ENCODE results near the gene RYR2. TPM values are rescaled to one million over a fixed set of nuclear protein-coding genes. Genes with fewer than 3 reads are reported as not detected.

RYR2 gene
- total RNA-seq, 1 donor from 2014 or later: 0.19 TPM

DNA sequence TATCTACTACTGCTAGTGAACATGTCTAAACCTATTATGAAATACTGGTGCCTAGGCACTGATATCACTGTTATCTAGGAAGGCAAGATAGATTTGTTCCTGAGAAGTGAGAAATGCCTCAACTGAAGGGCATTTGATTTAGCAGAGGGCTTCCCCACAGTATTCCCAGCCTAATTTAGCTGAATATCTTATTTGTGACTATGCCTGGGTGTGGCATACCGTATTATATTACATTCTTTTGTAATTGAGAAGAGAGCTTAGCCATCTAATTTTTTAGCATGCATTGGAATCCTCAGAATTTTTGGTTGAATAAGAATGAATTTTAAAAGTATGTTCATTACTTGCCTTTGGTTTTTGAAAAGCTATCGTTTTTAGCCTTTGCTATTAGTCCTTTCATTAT is 749.6 kb downstream of the RYR2 start:
- no peaks in the 10 kb centered on the region for H3K36me3 Mint-ChIP-seq (ENCODE audit: insufficient read depth)
- H3K4me1 Mint-ChIP-seq (ENCODE audit: low read depth): peaks cover 9% of the 10 kb centered on the region
- no peak overlapping the region for H3K4me3 Mint-ChIP-seq (ENCODE audit: low read depth)
- H3K27me3 Mint-ChIP-seq: no peaks in the 10 kb centered on the region
- DNase-seq (ENCODE audit: low spot score, unreplicated experiment): no peak
- TF ChIP-seq, protein P1, sequence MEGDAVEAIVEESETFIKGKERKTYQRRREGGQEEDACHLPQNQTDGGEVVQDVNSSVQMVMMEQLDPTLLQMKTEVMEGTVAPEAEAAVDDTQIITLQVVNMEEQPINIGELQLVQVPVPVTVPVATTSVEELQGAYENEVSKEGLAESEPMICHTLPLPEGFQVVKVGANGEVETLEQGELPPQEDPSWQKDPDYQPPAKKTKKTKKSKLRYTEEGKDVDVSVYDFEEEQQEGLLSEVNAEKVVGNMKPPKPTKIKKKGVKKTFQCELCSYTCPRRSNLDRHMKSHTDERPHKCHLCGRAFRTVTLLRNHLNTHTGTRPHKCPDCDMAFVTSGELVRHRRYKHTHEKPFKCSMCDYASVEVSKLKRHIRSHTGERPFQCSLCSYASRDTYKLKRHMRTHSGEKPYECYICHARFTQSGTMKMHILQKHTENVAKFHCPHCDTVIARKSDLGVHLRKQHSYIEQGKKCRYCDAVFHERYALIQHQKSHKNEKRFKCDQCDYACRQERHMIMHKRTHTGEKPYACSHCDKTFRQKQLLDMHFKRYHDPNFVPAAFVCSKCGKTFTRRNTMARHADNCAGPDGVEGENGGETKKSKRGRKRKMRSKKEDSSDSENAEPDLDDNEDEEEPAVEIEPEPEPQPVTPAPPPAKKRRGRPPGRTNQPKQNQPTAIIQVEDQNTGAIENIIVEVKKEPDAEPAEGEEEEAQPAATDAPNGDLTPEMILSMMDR (IDR thresholded peaks at IDR 0.05; ENCODE audit: unreplicated experiment): no peak
- H3K27ac Mint-ChIP-seq: no peak overlapping the region
- no peaks in the 10 kb centered on the region for H3K9me3 Mint-ChIP-seq (ENCODE audit: low read depth)

DNA sequence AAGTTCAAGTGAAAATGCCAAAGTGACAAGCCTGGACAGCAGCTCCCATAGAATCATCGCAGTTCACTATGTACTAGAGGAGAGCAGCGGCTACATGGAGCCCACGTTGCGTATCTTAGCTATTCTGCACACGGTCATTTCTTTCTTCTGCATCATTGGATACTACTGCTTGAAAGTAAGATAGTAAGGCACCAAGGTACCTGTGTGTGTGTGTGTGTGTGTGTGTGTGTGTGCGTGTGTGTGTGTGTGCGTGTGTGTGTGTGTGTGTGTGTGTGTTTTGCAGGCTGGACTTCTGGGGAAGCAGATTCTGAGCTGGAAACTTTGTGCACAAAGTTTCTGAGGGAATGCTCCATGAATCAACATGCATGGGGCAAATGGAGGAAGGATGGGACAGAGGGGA is 750.2 kb downstream of the RYR2 start:
- DNase-seq (ENCODE audit: low spot score, unreplicated experiment): no peak
- Mint-ChIP-seq H3K27ac (no peak overlapping the region), H3K9me3 (ENCODE audit: low read depth) (no peaks in the 10 kb centered on the region), H3K4me3 (ENCODE audit: low read depth) (no peak overlapping the region), H3K27me3 (no peaks in the 10 kb centered on the region), H3K36me3 (ENCODE audit: insufficient read depth) (no peaks in the 10 kb centered on the region), H3K4me1 (ENCODE audit: low read depth) (peaks cover 9% of the 10 kb centered on the region)
- TF ChIP-seq, protein P1 (IDR thresholded peaks at IDR 0.05; ENCODE audit: unreplicated experiment): no peak

DNA sequence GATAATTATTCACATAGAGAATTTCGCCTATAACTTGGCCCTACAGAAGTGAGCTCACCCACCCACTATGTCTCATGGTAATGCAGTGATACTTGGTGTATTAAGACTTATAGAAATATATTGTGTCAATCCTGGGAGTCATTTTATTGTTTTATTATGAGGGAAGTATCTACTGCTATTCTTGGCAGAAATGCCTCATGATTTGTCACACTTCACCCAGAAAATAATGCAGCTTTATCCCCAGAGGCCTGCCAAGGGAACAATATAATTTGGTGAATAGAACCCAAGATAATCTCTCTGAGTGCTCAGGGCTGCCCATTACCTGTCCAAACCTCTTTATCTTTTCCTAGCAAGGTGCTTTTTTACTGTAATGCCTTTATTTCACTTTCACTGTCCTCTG is 750.7 kb downstream of the RYR2 start:
- TF ChIP-seq, protein P1 (IDR thresholded peaks at IDR 0.05; ENCODE audit: unreplicated experiment): no peak
- peaks cover 9% of the 10 kb centered on the region for H3K4me1 Mint-ChIP-seq (ENCODE audit: low read depth)
- DNase-seq (ENCODE audit: low spot score, unreplicated experiment): no peak
- H3K4me3 Mint-ChIP-seq (ENCODE audit: low read depth): no peak overlapping the region
- H3K9me3 Mint-ChIP-seq (ENCODE audit: low read depth): no peaks in the 10 kb centered on the region
- H3K36me3 Mint-ChIP-seq (ENCODE audit: insufficient read depth): no peaks in the 10 kb centered on the region
- H3K27me3 Mint-ChIP-seq: no peaks in the 10 kb centered on the region
- H3K27ac Mint-ChIP-seq: no peak overlapping the region

DNA sequence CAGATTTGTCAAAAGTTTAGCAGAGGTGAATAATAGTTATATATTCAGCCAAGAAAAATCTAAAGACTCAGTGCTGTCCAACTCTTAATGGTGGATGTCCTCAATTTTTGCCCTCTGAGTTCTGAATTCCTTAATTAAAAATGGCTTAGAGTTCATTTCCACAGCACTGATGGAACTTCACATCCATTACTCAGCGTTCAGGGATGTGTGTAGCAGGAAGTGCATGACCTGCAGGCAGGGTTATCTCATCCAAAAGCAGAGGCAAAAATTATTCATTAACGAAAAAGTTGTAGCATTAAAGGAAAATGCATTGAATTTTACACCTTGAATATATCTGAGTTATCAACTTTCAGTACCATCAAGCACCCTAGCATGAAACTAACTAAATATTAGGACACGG is 752.1 kb downstream of the RYR2 start:
- H3K9me3 Mint-ChIP-seq (ENCODE audit: low read depth): no peaks in the 10 kb centered on the region
- H3K27ac Mint-ChIP-seq: no peak overlapping the region
- H3K27me3 Mint-ChIP-seq: no peaks in the 10 kb centered on the region
- H3K4me3 Mint-ChIP-seq (ENCODE audit: low read depth): no peak overlapping the region
- no peak for DNase-seq (ENCODE audit: low spot score, unreplicated experiment)
- TF ChIP-seq, protein P1 (IDR thresholded peaks at IDR 0.05; ENCODE audit: unreplicated experiment): no peak
- H3K4me1 Mint-ChIP-seq (ENCODE audit: low read depth): peaks cover 7% of the 10 kb centered on the region
- no peaks in the 10 kb centered on the region for H3K36me3 Mint-ChIP-seq (ENCODE audit: insufficient read depth)

DNA sequence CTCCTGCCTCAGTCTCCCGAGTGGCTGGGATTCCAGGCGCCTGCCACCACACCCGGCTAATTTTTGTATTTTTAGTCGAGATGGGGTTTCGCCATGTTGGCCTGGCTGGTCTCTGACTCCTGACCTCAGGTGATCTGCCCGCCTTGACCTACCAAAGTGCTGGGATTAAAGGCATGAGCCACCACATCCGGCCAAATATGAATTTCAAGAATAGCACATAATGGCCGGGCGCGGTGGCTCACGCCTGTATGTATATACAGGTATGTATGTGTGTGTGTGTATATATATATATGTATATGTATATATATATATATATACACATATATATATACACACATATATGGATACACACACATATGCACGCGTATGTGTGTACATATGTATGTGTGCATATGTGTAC is 753.6 kb downstream of the RYR2 start:
- TF ChIP-seq, protein P1 (IDR thresholded peaks at IDR 0.05; ENCODE audit: unreplicated experiment): no peak
- Mint-ChIP-seq H3K27me3 (no peaks in the 10 kb centered on the region), H3K4me3 (ENCODE audit: low read depth) (no peak overlapping the region), H3K9me3 (ENCODE audit: low read depth) (no peaks in the 10 kb centered on the region), H3K4me1 (ENCODE audit: low read depth) (peaks cover 7% of the 10 kb centered on the region), H3K27ac (no peak overlapping the region), H3K36me3 (ENCODE audit: insufficient read depth) (no peaks in the 10 kb centered on the region)
- DNase-seq (ENCODE audit: low spot score, unreplicated experiment): no peak

Measured in progenitor cell of endocrine pancreas (in vitro differentiated cells).